Suprapubic skin (tissue), 4 donors: ENCODE results near the gene GFOD2. TPM values are rescaled to one million over a fixed set of nuclear protein-coding genes. Genes with fewer than 3 reads are reported as not detected.

Experiments
- DNase-seq, 2 donors: peaks; one replicate each; pipeline ENCODE4 v3.0.0-alpha.2; 2019; ENCODE audit warnings: low spot score in 2 of 2
- H3K27ac ChIP-seq: fragments of 200-600 bp; sonication (generic); one replicate; pipeline ENCODE4 v1.5.1; 2019
- H3K27me3 ChIP-seq: fragments of 200-600 bp; sonication (generic); one replicate; pipeline ENCODE4 v1.5.1; 2019
- H3K36me3 ChIP-seq: fragments of 200-600 bp; sonication (generic); one replicate; pipeline ENCODE4 v1.5.1; 2019
- H3K4me1 ChIP-seq: fragments of 200-600 bp; sonication (generic); one replicate; pipeline ENCODE4 v1.5.1; 2019
- H3K4me3 ChIP-seq: fragments of 200-600 bp; sonication (generic); one replicate; pipeline ENCODE4 v1.5.1; 2019; ENCODE audit warnings: mild to moderate bottlenecking
- H3K9me3 ChIP-seq: fragments of 200-600 bp; sonication (generic); one replicate; pipeline ENCODE4 v1.5.1; 2019
- CTCF ChIP-seq, 2 donors: fragments of 200-600 bp in 1 of 2; fragments of 450-650 bp in 1 of 2; sonication (generic) in 1 of 2; IDR thresholded peaks; one replicate each; pipeline ENCODE4 v1.5.1; 2016 to 2019; ENCODE audit warnings: antibody characterized with exemption in 2 of 2, mild to moderate bottlenecking in 1 of 2, moderate library complexity in 1 of 2
- EP300 ChIP-seq: sonication (generic); formaldehyde crosslinking; IDR thresholded peaks from one replicate; pipeline ENCODE4 v1.6.1; 2017; ENCODE audit warnings: antibody characterized with exemption
- POLR2A ChIP-seq, 2 donors: fragments of 450-650 bp; IDR thresholded peaks; one replicate each; pipeline ENCODE4 v1.6.1; 2017; ENCODE audit warnings: antibody characterized with exemption in 2 of 2, mild to moderate bottlenecking in 2 of 2, moderate library complexity in 2 of 2
- POLR2AphosphoS5 ChIP-seq, 3 donors: sonication (generic); formaldehyde crosslinking; IDR thresholded peaks; one replicate each; pipeline ENCODE4 v1.6.1; 2017; ENCODE audit warnings: antibody characterized with exemption in 3 of 3
- WGBS: methylation state at CpG from one replicate; pipeline ENCODE4 v1.1.5; 2018; 5-methylcytosine and 5-hydroxymethylcytosine counted together
- total RNA-seq, 4 donors: library from RNA; depleted of rRNA; stranded (reverse); fragments of >200 nt; gene quantifications; one replicate each; pipeline ENCODE4 v1.1.0, GENCODE V29; 2016

GFOD2 gene
- total RNA-seq, 4 donors from 2014 or later, result 18.3 to 31.1 (median 25.9) TPM

DNA sequence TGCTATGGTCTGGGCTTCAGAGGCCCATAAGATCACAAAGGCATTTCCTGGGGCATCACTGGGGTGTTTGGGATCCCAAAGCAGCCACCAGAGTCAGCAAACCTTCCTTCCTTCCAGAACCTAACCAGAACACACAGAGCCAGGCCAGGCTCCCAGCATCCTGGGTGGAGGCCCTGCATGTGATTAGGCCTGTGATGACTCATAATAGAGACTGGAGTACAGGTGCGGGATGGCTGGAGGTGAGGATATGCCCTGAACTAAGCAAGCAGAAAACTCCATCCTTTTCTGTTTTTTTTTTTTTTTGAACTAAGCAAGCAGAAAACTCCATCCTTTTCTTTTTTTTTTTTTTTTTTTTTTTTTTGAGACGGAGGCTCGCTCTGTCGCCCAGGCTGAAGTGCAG lies 17.7 kb upstream of the GFOD2 start:
- TF ChIP-seq POLR2A (IDR thresholded peaks at IDR 0.05), result no peak
- H3K4me3 ChIP-seq, result no peak overlapping the region
- WGBS, result 81% methylated on average over 4 of the region's 4 CpGs
- no peaks in the 10 kb centered on the region for H3K4me1 ChIP-seq
- DNase-seq, result no peak
- H3K36me3 ChIP-seq, result peaks cover 41% of the 10 kb centered on the region
- no peak overlapping the region for H3K27ac ChIP-seq
- H3K27me3 ChIP-seq, result no peaks in the 10 kb centered on the region
- H3K9me3 ChIP-seq, result no peaks in the 10 kb centered on the region

DNA sequence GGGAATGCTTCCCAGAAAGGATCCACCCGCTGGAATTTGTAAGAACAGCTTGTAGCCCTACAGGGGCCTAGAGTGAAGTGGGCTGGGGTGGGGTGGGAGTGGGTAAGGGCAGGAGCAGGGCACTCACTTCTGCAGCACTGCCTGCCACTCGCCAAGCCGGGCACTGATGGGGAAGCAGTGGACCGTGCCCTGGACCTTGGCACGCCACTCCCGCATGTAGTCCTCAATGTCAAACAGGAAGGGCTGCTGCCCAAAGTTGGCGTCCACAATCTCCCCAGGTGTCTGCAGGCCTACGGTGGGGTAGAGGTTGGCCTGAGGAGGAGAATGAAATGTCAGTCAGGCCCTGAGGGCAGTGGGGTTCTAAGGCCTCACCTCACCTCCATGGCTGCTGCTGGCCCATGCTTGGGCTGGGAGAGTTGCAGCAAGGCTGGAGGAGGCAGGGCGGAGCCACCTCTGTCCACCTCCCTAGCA lies 15.7 kb upstream of the GFOD2 start:
- Histone ChIP-seq H3K4me1 (no peaks in the 10 kb centered on the region), H3K9me3 (no peaks in the 10 kb centered on the region), H3K36me3 (peaks cover 43% of the 10 kb centered on the region), H3K27ac (no peak overlapping the region), H3K4me3 (no peak overlapping the region), H3K27me3 (no peaks in the 10 kb centered on the region)
- TF ChIP-seq POLR2AphosphoS5 (IDR thresholded peaks at IDR 0.05) (no peak), POLR2A (IDR thresholded peaks at IDR 0.05) (no peak), CTCF (IDR thresholded peaks at IDR 0.05) (no peak), EP300 (no peak)
- WGBS, result 94% methylated on average over 9 of the region's 9 CpGs
- DNase-seq, result no peak

GRCh38 chr16:67733734-67734470 lies 14.8 kb upstream of the GFOD2 start:
- TF ChIP-seq EP300, result no peak
- no peak for TF ChIP-seq CTCF (IDR thresholded peaks at IDR 0.05)
- TF ChIP-seq POLR2A (IDR thresholded peaks at IDR 0.05), result no peak
- no peak for TF ChIP-seq POLR2AphosphoS5 (IDR thresholded peaks at IDR 0.05)
- H3K27me3 ChIP-seq, result no peaks in the 10 kb centered on the region
- DNase-seq, result no peak
- no peak overlapping the region for H3K4me3 ChIP-seq
- WGBS, result 96% methylated on average over 2 of the region's 5 CpGs
- H3K9me3 ChIP-seq, result no peaks in the 10 kb centered on the region
- H3K4me1 ChIP-seq, result no peaks in the 10 kb centered on the region
- no peak overlapping the region for H3K27ac ChIP-seq
- H3K36me3 ChIP-seq, result peaks cover 48% of the 10 kb centered on the region

DNA sequence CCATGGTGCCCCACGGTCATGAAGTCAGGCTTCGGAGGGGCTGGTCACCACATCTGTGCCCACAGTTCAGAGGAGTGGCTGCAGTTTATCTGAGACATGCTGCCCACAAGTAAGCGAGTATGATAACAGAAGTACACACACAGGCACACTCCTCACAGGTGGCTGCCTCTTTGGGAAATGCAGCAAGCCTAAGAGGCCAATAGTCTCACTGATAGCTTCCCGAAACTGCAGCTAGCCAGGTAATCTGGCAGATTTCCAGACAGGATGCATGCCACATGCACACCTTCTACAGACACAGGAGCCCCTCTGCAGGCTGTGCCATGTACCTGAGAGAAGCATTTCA lies 12.6 kb upstream of the GFOD2 start:
- Histone ChIP-seq H3K9me3 (no peaks in the 10 kb centered on the region), H3K36me3 (peaks cover 65% of the 10 kb centered on the region), H3K4me3 (no peak overlapping the region), H3K27ac (no peak overlapping the region), H3K27me3 (no peaks in the 10 kb centered on the region), H3K4me1 (no peaks in the 10 kb centered on the region)
- DNase-seq, result no peak
- 82% methylated on average over 4 of the region's 4 CpGs for WGBS
- TF ChIP-seq POLR2A (IDR thresholded peaks at IDR 0.05) (no peak), CTCF (IDR thresholded peaks at IDR 0.05) (no peak), POLR2AphosphoS5 (IDR thresholded peaks at IDR 0.05) (no peak), EP300 (no peak)

- WGBS, result 92% methylated on average over 9 of the region's 9 CpGs
- Histone ChIP-seq H3K9me3 (no peaks in the 10 kb centered on the region), H3K36me3 (peaks cover 70% of the 10 kb centered on the region), H3K4me1 (no peaks in the 10 kb centered on the region), H3K27me3 (no peaks in the 10 kb centered on the region), H3K4me3 (no peak overlapping the region), H3K27ac (no peak overlapping the region)
- TF ChIP-seq CTCF (IDR thresholded peaks at IDR 0.05) (no peak), POLR2A (IDR thresholded peaks at IDR 0.05) (no peak), POLR2AphosphoS5 (IDR thresholded peaks at IDR 0.05) (no peak), EP300 (no peak)
- no peak for DNase-seq
Observed at GRCh38 chr16:67731071-67731752, 12.1 kb upstream of the GFOD2 start.
